ENCODE measurements around the gene PRM1. TPM values are rescaled to one million over a fixed set of nuclear protein-coding genes. Genes with fewer than 3 reads are reported as not detected.

The PRM1 gene
- total RNA-seq, 1 donor from 2014 or later = not detected

DNA sequence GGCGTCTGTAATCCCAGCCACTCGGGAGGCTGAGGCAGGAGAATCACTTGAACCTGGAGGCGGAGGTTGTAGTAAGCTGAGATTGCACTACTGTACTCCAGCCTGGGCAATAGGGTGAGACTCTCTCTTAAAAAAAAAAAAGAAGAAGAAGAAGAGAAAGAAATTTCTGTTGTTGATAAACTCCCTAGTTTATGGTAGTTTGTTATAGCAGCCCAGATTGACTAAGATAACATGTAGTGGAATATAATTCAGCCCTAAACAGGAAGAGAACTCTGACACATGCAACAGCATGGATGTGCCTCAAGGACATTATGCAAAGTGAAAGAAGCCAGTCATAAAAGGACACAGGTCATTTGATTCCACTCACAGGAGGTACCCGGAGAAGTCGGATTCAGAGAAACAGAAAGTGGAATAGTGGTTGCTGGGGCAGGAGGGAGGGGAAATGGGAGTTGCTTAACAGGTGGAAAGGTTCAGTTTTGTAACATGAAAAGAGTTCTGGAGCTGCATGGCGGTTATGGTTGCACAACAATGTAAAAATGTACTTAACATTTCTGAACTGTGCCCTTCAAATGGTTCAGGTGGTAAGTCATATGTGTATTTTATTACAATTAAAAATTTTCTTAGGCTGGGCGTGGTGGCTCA is 26.0 kb upstream of the PRM1 start:
- Histone ChIP-seq H2AFZ (ENCODE audit: low read depth, low read length) (no peak overlapping the region), H3K4me3 (ENCODE audit: insufficient read depth, low read depth, low read length) (no peak overlapping the region), H3K9me3 (ENCODE audit: insufficient read depth, low read depth, low read length) (no peaks in the 10 kb centered on the region), H3K79me2 (ENCODE audit: insufficient read depth, low read length) (no peaks in the 10 kb centered on the region), H4K20me1 (ENCODE audit: insufficient read depth, low read length) (no peaks in the 10 kb centered on the region), H3K4me2 (ENCODE audit: low read length) (no peak overlapping the region), H3K4me1 (ENCODE audit: insufficient read depth, low read length) (peaks cover 8% of the 10 kb centered on the region), H3K9ac (ENCODE audit: low read length) (no peak overlapping the region), H3K27me3 (ENCODE audit: insufficient read depth, low read length) (no peaks in the 10 kb centered on the region), H3K36me3 (ENCODE audit: insufficient read depth, low read length) (no peaks in the 10 kb centered on the region), H3K27ac (ENCODE audit: low read depth, low read length) (no peak overlapping the region)
- H3K4me1 Mint-ChIP-seq (ENCODE audit: low read depth, unreplicated experiment) = peaks cover 16% of the 10 kb centered on the region
- DNase-seq (ENCODE audit: low read depth) (no peak), FAIRE-seq (no peak)
- TF ChIP-seq, protein P1, sequence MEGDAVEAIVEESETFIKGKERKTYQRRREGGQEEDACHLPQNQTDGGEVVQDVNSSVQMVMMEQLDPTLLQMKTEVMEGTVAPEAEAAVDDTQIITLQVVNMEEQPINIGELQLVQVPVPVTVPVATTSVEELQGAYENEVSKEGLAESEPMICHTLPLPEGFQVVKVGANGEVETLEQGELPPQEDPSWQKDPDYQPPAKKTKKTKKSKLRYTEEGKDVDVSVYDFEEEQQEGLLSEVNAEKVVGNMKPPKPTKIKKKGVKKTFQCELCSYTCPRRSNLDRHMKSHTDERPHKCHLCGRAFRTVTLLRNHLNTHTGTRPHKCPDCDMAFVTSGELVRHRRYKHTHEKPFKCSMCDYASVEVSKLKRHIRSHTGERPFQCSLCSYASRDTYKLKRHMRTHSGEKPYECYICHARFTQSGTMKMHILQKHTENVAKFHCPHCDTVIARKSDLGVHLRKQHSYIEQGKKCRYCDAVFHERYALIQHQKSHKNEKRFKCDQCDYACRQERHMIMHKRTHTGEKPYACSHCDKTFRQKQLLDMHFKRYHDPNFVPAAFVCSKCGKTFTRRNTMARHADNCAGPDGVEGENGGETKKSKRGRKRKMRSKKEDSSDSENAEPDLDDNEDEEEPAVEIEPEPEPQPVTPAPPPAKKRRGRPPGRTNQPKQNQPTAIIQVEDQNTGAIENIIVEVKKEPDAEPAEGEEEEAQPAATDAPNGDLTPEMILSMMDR (IDR thresholded peaks at IDR 0.05; ENCODE audit: insufficient read depth, low read depth, low read length) = no peak
- no peak for TF ChIP-seq EZH2 (IDR thresholded peaks at IDR 0.05; ENCODE audit: insufficient read depth, low read length)
- no peaks in the 10 kb centered on the region for H3K36me3 Mint-ChIP-seq (ENCODE audit: low read depth, unreplicated experiment)
- H3K9me3 Mint-ChIP-seq (ENCODE audit: unreplicated experiment) = no peaks in the 10 kb centered on the region
- no peak overlapping the region for H3K27ac Mint-ChIP-seq (ENCODE audit: unreplicated experiment)
- no peak overlapping the region for H3K4me3 Mint-ChIP-seq (ENCODE audit: unreplicated experiment)
- H3K27me3 Mint-ChIP-seq (ENCODE audit: low read depth, unreplicated experiment) = no peaks in the 10 kb centered on the region

DNA sequence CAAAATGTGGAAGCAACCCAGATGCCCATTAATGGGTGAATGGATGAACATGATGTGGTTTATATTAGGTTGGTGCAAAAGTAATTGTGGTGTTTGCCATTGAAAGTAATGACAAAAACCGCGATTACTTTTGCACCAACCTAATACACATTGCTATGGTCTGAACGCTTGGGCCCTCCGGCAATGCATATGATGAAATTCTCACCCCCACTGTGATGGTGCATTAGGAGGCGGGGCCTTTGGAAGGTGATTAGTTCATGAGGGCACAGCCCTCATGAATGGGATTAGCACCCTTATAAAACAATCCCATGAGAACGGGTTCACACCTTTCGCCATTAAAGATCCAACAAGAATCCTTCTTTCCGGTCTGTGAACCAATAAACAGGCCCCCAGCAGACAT is 25.3 kb upstream of the PRM1 start:
- Mint-ChIP-seq H3K36me3 (ENCODE audit: low read depth, unreplicated experiment) (no peaks in the 10 kb centered on the region), H3K9me3 (ENCODE audit: unreplicated experiment) (no peaks in the 10 kb centered on the region), H3K4me3 (ENCODE audit: unreplicated experiment) (no peak overlapping the region), H3K27ac (ENCODE audit: unreplicated experiment) (no peak overlapping the region), H3K4me1 (ENCODE audit: low read depth, unreplicated experiment) (peaks cover 21% of the 10 kb centered on the region), H3K27me3 (ENCODE audit: low read depth, unreplicated experiment) (no peaks in the 10 kb centered on the region)
- no peak overlapping the region for H3K4me2 ChIP-seq (ENCODE audit: low read length)
- H3K9ac ChIP-seq (ENCODE audit: low read length) = no peak overlapping the region
- H3K79me2 ChIP-seq (ENCODE audit: insufficient read depth, low read length) = no peaks in the 10 kb centered on the region
- no peak overlapping the region for H2AFZ ChIP-seq (ENCODE audit: low read depth, low read length)
- no peak for FAIRE-seq
- no peaks in the 10 kb centered on the region for H3K36me3 ChIP-seq (ENCODE audit: insufficient read depth, low read length)
- DNase-seq (ENCODE audit: low read depth) = no peak
- no peak overlapping the region for H3K27ac ChIP-seq (ENCODE audit: low read depth, low read length)
- no peaks in the 10 kb centered on the region for H4K20me1 ChIP-seq (ENCODE audit: insufficient read depth, low read length)
- no peak overlapping the region for H3K4me3 ChIP-seq (ENCODE audit: insufficient read depth, low read depth, low read length)
- H3K27me3 ChIP-seq (ENCODE audit: insufficient read depth, low read length) = no peaks in the 10 kb centered on the region
- H3K9me3 ChIP-seq (ENCODE audit: insufficient read depth, low read depth, low read length) = no peaks in the 10 kb centered on the region
- peaks cover 4% of the 10 kb centered on the region for H3K4me1 ChIP-seq (ENCODE audit: insufficient read depth, low read length)
- no peak for TF ChIP-seq EZH2 (IDR thresholded peaks at IDR 0.05; ENCODE audit: insufficient read depth, low read length)
- TF ChIP-seq, protein P1 (IDR thresholded peaks at IDR 0.05; ENCODE audit: insufficient read depth, low read depth, low read length) = no peak

DNA sequence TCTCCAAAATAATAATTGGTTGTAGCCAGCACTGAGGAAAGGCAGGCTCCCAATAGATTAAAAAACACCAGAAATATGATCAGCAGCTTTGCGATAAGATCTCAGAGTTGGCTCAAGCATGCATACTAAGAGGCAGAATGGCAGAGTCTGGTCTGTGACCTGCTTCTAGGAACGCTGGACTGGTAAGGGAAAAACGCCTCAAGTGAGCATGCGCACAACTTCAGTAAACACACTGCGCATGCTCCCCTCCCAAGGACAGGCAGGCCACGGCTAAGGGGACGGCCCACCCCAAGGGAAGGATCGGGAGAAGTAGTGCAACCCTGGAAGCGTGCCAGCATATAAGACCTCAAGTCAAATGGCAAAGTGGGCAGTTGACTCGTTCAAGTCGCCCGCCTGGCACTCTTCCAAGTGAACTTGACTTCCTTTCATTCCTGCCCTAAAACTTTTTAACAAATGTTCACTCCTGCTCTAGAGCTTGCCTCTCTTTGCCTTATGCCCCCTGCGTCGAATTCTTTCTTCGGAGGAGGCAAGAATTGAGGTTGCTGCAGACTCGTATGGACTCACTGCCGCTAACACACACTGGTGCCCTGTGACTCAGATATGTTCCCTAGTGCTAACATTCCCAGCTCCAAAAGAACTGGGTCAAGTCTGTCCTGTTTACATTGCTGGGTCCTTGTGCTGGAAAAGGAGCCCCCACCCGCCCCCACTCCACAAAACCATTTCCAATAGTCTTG is 22.4 kb upstream of the PRM1 start:
- Histone ChIP-seq H3K4me2 (ENCODE audit: low read length) (peak overlapping the region; percentile 15), H3K9me3 (ENCODE audit: insufficient read depth, low read depth, low read length) (no peaks in the 10 kb centered on the region), H4K20me1 (ENCODE audit: insufficient read depth, low read length) (no peaks in the 10 kb centered on the region), H3K27ac (ENCODE audit: low read depth, low read length) (no peak overlapping the region), H3K9ac (ENCODE audit: low read length) (no peak overlapping the region), H3K79me2 (ENCODE audit: insufficient read depth, low read length) (no peaks in the 10 kb centered on the region), H3K36me3 (ENCODE audit: insufficient read depth, low read length) (no peaks in the 10 kb centered on the region), H3K4me3 (ENCODE audit: insufficient read depth, low read depth, low read length) (no peak overlapping the region), H3K27me3 (ENCODE audit: insufficient read depth, low read length) (no peaks in the 10 kb centered on the region), H2AFZ (ENCODE audit: low read depth, low read length) (no peak overlapping the region), H3K4me1 (ENCODE audit: insufficient read depth, low read length) (no peaks in the 10 kb centered on the region)
- H3K9me3 Mint-ChIP-seq (ENCODE audit: unreplicated experiment) = peaks cover 2% of the 10 kb centered on the region
- FAIRE-seq (no peak), DNase-seq (ENCODE audit: low read depth) (no peak)
- no peak overlapping the region for H3K4me3 Mint-ChIP-seq (ENCODE audit: unreplicated experiment)
- H3K36me3 Mint-ChIP-seq (ENCODE audit: low read depth, unreplicated experiment) = no peaks in the 10 kb centered on the region
- peaks cover 18% of the 10 kb centered on the region for H3K4me1 Mint-ChIP-seq (ENCODE audit: low read depth, unreplicated experiment)
- H3K27me3 Mint-ChIP-seq (ENCODE audit: low read depth, unreplicated experiment) = no peaks in the 10 kb centered on the region
- TF ChIP-seq, protein P1 (IDR thresholded peaks at IDR 0.05; ENCODE audit: insufficient read depth, low read depth, low read length) = no peak
- TF ChIP-seq EZH2 (IDR thresholded peaks at IDR 0.05; ENCODE audit: insufficient read depth, low read length) = no peak
- no peak overlapping the region for H3K27ac Mint-ChIP-seq (ENCODE audit: unreplicated experiment)

Measured in astrocyte (in vitro differentiated cells and primary cell).